ENCODE measurements around the gene PDZRN3. TPM values are rescaled to one million over a fixed set of nuclear protein-coding genes. Genes with fewer than 3 reads are reported as not detected.

PDZRN3 gene
- total and polyA plus RNA-seq, 7 donors = 2.5 to 39.3 (median 16.0) TPM

- Histone ChIP-seq H3K27me3 (ENCODE audit: insufficient read depth in 3 of 3, low read length in 2 of 3) (no peaks in the 10 kb centered on the region), H3K4me3 (no peak overlapping the region), H3K27ac (peak overlapping the region; percentile 5), H3K4me1 (peaks cover 76% of the 10 kb centered on the region), H3K9me3 (no peaks in the 10 kb centered on the region), H3K36me3 (ENCODE audit: insufficient read depth in 1 of 2, low read depth in 1 of 2) (peaks cover 0 to 7% of the 10 kb centered on the region in 2 donors)
- no peak for TF ChIP-seq CTCF (IDR thresholded peaks at IDR 0.05)
- 16 to 68% (median 32%) methylated on average over 1 of the region's 1 CpG for WGBS, 3 donors
- ATAC-seq (no peak), DNase-seq (no peak)
- intact Hi-C loops (cut with DNase I) = loop anchor here in 1 of 2 donors (2.0 kb wide), 1 partner anchor 13 kb away; no protein-coding TSS in a partner anchor
Measured at GRCh38 chr3:73603762-73604171, 21.0 kb downstream of the PDZRN3 start.

GRCh38 chr3:73602170-73602569 lies 22.6 kb downstream of the PDZRN3 start:
- 16 to 29% (median 20%) methylated on average over 3 of the region's 3 CpGs for WGBS, 3 donors
- DNase-seq = no peak

GRCh38 chr3:73601481-73601880 lies 23.3 kb downstream of the PDZRN3 start:
- H3K36me3 ChIP-seq (ENCODE audit: insufficient read depth in 1 of 2, low read depth in 1 of 2) = peaks cover 0 to 7% of the 10 kb centered on the region in 2 donors
- no peak for TF ChIP-seq CTCF (IDR thresholded peaks at IDR 0.05)
- no peak for DNase-seq
- H3K4me1 ChIP-seq = peaks cover 54% of the 10 kb centered on the region
- H3K9me3 ChIP-seq = no peaks in the 10 kb centered on the region
- H3K4me3 ChIP-seq = no peak overlapping the region
- H3K27me3 ChIP-seq (ENCODE audit: insufficient read depth in 3 of 3, low read length in 2 of 3) = no peaks in the 10 kb centered on the region
- 87 to 91% (median 88%) methylated on average over 2 of the region's 2 CpGs for WGBS, 3 donors
- ATAC-seq = no peak
- H3K27ac ChIP-seq = peak overlapping the region; percentile 10
- intact Hi-C loops (cut with DNase I) = no loop called here

More at GRCh38 chr3:73602170-73602569, 22.6 kb downstream of the PDZRN3 start:
- Histone ChIP-seq H3K4me1 (peaks cover 61% of the 10 kb centered on the region), H3K4me3 (no peak overlapping the region), H3K36me3 (ENCODE audit: insufficient read depth in 1 of 2, low read depth in 1 of 2) (peaks cover 0 to 7% of the 10 kb centered on the region in 2 donors), H3K9me3 (no peaks in the 10 kb centered on the region), H3K27ac (no peak overlapping the region), H3K27me3 (ENCODE audit: insufficient read depth in 3 of 3, low read length in 2 of 3) (no peaks in the 10 kb centered on the region)
- TF ChIP-seq CTCF (IDR thresholded peaks at IDR 0.05) = no peak
- intact Hi-C loops (cut with DNase I) = no loop called here
- ATAC-seq = peak; percentile 36 to 50 (median 43)

- intact Hi-C loops (cut with DNase I) = no loop called here
Measured at GRCh38 chr3:73601011-73601410, 23.7 kb downstream of the PDZRN3 start.

More at GRCh38 chr3:73601011-73601410, 23.7 kb downstream of the PDZRN3 start:
- Histone ChIP-seq H3K27me3 (ENCODE audit: insufficient read depth in 3 of 3, low read length in 2 of 3) (no peaks in the 10 kb centered on the region), H3K4me3 (no peak overlapping the region), H3K27ac (peak overlapping the region; percentile 10), H3K4me1 (peaks cover 50% of the 10 kb centered on the region), H3K9me3 (no peaks in the 10 kb centered on the region), H3K36me3 (ENCODE audit: insufficient read depth in 1 of 2, low read depth in 1 of 2) (peaks cover 0 to 7% of the 10 kb centered on the region in 2 donors)
- DNase-seq = no peak
- TF ChIP-seq CTCF (IDR thresholded peaks at IDR 0.05) = no peak
- WGBS, 3 donors = 58 to 76% (median 62%) methylated on average over 4 of the region's 4 CpGs
- no peak for ATAC-seq

Measured in psoas muscle (tissue), 8 donors.